Smooth muscle cell of the coronary artery (primary cell): ENCODE data around the gene SUPT7L. TPM values are rescaled to one million over a fixed set of nuclear protein-coding genes. Genes with fewer than 3 reads are reported as not detected.

Source experiments
- total RNA-seq: library from RNA; depleted of rRNA; stranded (reverse); fragments of >200 nt; gene quantifications from 2 replicates; pipeline ENCODE4 v1.2.3, GENCODE V29; 2014; ENCODE audit warnings: low replicate concordance

The SUPT7L gene
- 14.4 and 17.9 TPM in 2 replicates for total RNA-seq

GRCh38 chr2:27663285-27664153 is at the start of gene SUPT7L, which contains the start of gene SLC4A1AP:
SUPT7L (minus strand) TSS chr2:27663614; CDS start chr2:27662192, 1,422 bp downstream.
SLC4A1AP (plus strand) TSS chr2:27663889; CDS start chr2:27663915, 26 bp downstream.

GRCh38 chr2:27628767-27629709 is 34.4 kb downstream of the SUPT7L start, which contains the start of the genes CCDC121 and GPN1:
CCDC121 (minus strand) TSS chr2:27629012; CDS start chr2:27627799, 1,213 bp downstream.
GPN1 (plus strand) TSS chr2:27629050; CDS start chr2:27629059, 9 bp downstream.

Other genes with a start within 250 kb of the SUPT7L start
- gene NRBP1, start 235.0 kb downstream of the SUPT7L start, total RNA-seq: 106 TPM in 2 replicates
- not detected in 2 replicates for gene KRTCAP3, start 221.2 kb downstream of the SUPT7L start, total RNA-seq
- gene IFT172, start 173.9 kb downstream of the SUPT7L start, total RNA-seq: 28.8 and 79.4 TPM in 2 replicates
- gene FNDC4, start 168.4 kb downstream of the SUPT7L start, total RNA-seq: 15.9 and 31.8 TPM in 2 replicates
- gene GCKR, start 166.8 kb downstream of the SUPT7L start, total RNA-seq: 0.12 and 3.5 TPM in 2 replicates
- gene ZNF512, start 80.6 kb downstream of the SUPT7L start, total RNA-seq: 7.8 and 16.3 TPM in 2 replicates
- gene CCDC121, start 34.6 kb downstream of the SUPT7L start, total RNA-seq: 2.1 and 2.4 TPM in 2 replicates
- gene GPN1, start 34.6 kb downstream of the SUPT7L start, total RNA-seq: 29.0 and 30.4 TPM in 2 replicates
- gene SLC4A1AP, start 275 bp upstream of the SUPT7L start, total RNA-seq: 20.0 and 24.1 TPM in 2 replicates
- 13.1 and 74.1 TPM in 2 replicates for gene MRPL33, start 108.1 kb upstream of the SUPT7L start, total RNA-seq
- 1.4 and 3.0 TPM in 2 replicates for gene RBKS, start 226.8 kb upstream of the SUPT7L start, total RNA-seq
- gene BABAM2, start 227.1 kb upstream of the SUPT7L start, total RNA-seq: 12.9 and 14.2 TPM in 2 replicates